Sigmoid colon (tissue), 4 donors: Measurements from ENCODE around the gene NEDD8.

Experiments
- CTCF ChIP-seq, 4 experiments: fragments of 450-650 bp in 3 of 4; fragments of 200-600 bp in 1 of 4; IDR thresholded peaks; one replicate each; pipeline ENCODE4 v1.5.1; 2016 to 2019; ENCODE audit warnings: antibody characterized with exemption in 4 of 4, mild to moderate bottlenecking in 3 of 4, moderate library complexity in 2 of 4
- EP300 ChIP-seq, 4 donors: sonication (generic); formaldehyde crosslinking; IDR thresholded peaks; one replicate each; pipeline ENCODE4 v1.6.1; 2017; ENCODE audit warnings: antibody characterized with exemption in 4 of 4

GRCh38 chr14:24232121-24232644 lies at the start of gene NEDD8:
- TF ChIP-seq CTCF (IDR thresholded peaks at IDR 0.05) = no peak
- TF ChIP-seq EP300 (IDR thresholded peaks at IDR 0.05) = no peak
